ENCODE data around the gene TAS2R38.

DNA sequence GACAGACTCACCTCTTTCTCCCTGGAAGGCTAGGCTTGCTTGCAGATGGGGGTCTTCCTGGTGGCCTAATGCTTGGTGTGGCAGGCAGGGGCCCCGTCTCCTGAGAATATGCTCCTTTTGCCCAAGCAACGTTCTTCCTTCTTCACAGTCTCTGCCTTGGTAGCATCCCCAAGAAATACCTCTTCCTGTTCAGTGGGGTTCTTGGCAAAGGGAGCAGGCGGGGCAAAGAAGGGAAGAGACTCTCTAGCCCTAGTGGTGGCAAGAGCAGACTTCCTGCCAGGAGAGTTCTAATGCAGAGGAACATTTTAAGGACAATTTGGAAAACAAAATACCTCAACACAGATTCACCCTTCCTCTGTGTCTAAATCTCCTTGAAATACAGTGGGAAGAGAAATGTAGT lies 26.8 kb downstream of the TAS2R38 start, which contains the start of gene CLEC5A:
- TF ChIP-seq, protein P1, sequence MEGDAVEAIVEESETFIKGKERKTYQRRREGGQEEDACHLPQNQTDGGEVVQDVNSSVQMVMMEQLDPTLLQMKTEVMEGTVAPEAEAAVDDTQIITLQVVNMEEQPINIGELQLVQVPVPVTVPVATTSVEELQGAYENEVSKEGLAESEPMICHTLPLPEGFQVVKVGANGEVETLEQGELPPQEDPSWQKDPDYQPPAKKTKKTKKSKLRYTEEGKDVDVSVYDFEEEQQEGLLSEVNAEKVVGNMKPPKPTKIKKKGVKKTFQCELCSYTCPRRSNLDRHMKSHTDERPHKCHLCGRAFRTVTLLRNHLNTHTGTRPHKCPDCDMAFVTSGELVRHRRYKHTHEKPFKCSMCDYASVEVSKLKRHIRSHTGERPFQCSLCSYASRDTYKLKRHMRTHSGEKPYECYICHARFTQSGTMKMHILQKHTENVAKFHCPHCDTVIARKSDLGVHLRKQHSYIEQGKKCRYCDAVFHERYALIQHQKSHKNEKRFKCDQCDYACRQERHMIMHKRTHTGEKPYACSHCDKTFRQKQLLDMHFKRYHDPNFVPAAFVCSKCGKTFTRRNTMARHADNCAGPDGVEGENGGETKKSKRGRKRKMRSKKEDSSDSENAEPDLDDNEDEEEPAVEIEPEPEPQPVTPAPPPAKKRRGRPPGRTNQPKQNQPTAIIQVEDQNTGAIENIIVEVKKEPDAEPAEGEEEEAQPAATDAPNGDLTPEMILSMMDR (conservative IDR thresholded peaks at IDR 0.05; ENCODE audit: low read depth in 2 of 2): no peak
- TF ChIP-seq, protein P2, sequence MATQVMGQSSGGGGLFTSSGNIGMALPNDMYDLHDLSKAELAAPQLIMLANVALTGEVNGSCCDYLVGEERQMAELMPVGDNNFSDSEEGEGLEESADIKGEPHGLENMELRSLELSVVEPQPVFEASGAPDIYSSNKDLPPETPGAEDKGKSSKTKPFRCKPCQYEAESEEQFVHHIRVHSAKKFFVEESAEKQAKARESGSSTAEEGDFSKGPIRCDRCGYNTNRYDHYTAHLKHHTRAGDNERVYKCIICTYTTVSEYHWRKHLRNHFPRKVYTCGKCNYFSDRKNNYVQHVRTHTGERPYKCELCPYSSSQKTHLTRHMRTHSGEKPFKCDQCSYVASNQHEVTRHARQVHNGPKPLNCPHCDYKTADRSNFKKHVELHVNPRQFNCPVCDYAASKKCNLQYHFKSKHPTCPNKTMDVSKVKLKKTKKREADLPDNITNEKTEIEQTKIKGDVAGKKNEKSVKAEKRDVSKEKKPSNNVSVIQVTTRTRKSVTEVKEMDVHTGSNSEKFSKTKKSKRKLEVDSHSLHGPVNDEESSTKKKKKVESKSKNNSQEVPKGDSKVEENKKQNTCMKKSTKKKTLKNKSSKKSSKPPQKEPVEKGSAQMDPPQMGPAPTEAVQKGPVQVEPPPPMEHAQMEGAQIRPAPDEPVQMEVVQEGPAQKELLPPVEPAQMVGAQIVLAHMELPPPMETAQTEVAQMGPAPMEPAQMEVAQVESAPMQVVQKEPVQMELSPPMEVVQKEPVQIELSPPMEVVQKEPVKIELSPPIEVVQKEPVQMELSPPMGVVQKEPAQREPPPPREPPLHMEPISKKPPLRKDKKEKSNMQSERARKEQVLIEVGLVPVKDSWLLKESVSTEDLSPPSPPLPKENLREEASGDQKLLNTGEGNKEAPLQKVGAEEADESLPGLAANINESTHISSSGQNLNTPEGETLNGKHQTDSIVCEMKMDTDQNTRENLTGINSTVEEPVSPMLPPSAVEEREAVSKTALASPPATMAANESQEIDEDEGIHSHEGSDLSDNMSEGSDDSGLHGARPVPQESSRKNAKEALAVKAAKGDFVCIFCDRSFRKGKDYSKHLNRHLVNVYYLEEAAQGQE (IDR thresholded peaks at IDR 0.05; ENCODE audit: unreplicated experiment): no peak
- TF ChIP-seq POLR2AphosphoS5 (IDR thresholded peaks at IDR 0.05; ENCODE audit: low read depth): no peak
- TF ChIP-seq, protein P3, sequence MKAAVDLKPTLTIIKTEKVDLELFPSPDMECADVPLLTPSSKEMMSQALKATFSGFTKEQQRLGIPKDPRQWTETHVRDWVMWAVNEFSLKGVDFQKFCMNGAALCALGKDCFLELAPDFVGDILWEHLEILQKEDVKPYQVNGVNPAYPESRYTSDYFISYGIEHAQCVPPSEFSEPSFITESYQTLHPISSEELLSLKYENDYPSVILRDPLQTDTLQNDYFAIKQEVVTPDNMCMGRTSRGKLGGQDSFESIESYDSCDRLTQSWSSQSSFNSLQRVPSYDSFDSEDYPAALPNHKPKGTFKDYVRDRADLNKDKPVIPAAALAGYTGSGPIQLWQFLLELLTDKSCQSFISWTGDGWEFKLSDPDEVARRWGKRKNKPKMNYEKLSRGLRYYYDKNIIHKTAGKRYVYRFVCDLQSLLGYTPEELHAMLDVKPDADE (IDR thresholded peaks at IDR 0.05): no peak
- TF ChIP-seq STAT1 (IDR thresholded peaks at IDR 0.05; ENCODE audit: unreplicated experiment): no peak
- no peak for TF ChIP-seq EZH2 (IDR thresholded peaks at IDR 0.05; ENCODE audit: low read depth, unreplicated experiment)
- no peak for TF ChIP-seq CREB1 (CRISPR knock-in tag; IDR thresholded peaks at IDR 0.05; ENCODE audit: low read depth)
- TF ChIP-seq EZH2phosphoT487 (IDR thresholded peaks at IDR 0.05; ENCODE audit: unreplicated experiment): no peak
- no peak for TF ChIP-seq NANOG (IDR thresholded peaks at IDR 0.05; ENCODE audit: borderline replicate concordance)
- no peak for TF ChIP-seq ZNF114 (CRISPR knock-in tag; IDR thresholded peaks at IDR 0.05)
